ENCODE data around the gene PPARA. TPM values are rescaled to one million over a fixed set of nuclear protein-coding genes. Genes with fewer than 3 reads are reported as not detected.

PPARA gene
- total and polyA plus RNA-seq, 2 experiments from 2014 or later, result 4.7 to 12.6 TPM

DNA sequence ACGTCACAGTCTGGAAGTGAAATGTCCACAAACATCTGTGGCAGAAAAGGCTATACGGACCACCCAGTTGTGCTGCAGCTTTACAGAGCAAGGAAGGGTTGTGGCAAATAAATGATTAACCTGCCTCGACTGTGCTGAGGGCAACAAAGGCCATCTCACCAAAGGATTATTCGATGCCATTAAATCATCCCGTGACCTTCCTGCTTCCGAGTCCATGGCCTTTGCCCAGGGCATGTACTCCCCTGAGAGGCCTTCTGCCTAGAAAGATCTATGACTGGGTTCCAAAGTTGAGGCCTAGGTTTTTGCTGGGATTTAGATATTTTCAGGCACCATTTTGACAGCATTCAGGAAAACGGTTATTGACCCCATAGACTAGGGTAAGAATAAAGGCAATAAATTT lies 90.6 kb downstream of the PPARA start (continued):
- TF ChIP-seq, protein P1, sequence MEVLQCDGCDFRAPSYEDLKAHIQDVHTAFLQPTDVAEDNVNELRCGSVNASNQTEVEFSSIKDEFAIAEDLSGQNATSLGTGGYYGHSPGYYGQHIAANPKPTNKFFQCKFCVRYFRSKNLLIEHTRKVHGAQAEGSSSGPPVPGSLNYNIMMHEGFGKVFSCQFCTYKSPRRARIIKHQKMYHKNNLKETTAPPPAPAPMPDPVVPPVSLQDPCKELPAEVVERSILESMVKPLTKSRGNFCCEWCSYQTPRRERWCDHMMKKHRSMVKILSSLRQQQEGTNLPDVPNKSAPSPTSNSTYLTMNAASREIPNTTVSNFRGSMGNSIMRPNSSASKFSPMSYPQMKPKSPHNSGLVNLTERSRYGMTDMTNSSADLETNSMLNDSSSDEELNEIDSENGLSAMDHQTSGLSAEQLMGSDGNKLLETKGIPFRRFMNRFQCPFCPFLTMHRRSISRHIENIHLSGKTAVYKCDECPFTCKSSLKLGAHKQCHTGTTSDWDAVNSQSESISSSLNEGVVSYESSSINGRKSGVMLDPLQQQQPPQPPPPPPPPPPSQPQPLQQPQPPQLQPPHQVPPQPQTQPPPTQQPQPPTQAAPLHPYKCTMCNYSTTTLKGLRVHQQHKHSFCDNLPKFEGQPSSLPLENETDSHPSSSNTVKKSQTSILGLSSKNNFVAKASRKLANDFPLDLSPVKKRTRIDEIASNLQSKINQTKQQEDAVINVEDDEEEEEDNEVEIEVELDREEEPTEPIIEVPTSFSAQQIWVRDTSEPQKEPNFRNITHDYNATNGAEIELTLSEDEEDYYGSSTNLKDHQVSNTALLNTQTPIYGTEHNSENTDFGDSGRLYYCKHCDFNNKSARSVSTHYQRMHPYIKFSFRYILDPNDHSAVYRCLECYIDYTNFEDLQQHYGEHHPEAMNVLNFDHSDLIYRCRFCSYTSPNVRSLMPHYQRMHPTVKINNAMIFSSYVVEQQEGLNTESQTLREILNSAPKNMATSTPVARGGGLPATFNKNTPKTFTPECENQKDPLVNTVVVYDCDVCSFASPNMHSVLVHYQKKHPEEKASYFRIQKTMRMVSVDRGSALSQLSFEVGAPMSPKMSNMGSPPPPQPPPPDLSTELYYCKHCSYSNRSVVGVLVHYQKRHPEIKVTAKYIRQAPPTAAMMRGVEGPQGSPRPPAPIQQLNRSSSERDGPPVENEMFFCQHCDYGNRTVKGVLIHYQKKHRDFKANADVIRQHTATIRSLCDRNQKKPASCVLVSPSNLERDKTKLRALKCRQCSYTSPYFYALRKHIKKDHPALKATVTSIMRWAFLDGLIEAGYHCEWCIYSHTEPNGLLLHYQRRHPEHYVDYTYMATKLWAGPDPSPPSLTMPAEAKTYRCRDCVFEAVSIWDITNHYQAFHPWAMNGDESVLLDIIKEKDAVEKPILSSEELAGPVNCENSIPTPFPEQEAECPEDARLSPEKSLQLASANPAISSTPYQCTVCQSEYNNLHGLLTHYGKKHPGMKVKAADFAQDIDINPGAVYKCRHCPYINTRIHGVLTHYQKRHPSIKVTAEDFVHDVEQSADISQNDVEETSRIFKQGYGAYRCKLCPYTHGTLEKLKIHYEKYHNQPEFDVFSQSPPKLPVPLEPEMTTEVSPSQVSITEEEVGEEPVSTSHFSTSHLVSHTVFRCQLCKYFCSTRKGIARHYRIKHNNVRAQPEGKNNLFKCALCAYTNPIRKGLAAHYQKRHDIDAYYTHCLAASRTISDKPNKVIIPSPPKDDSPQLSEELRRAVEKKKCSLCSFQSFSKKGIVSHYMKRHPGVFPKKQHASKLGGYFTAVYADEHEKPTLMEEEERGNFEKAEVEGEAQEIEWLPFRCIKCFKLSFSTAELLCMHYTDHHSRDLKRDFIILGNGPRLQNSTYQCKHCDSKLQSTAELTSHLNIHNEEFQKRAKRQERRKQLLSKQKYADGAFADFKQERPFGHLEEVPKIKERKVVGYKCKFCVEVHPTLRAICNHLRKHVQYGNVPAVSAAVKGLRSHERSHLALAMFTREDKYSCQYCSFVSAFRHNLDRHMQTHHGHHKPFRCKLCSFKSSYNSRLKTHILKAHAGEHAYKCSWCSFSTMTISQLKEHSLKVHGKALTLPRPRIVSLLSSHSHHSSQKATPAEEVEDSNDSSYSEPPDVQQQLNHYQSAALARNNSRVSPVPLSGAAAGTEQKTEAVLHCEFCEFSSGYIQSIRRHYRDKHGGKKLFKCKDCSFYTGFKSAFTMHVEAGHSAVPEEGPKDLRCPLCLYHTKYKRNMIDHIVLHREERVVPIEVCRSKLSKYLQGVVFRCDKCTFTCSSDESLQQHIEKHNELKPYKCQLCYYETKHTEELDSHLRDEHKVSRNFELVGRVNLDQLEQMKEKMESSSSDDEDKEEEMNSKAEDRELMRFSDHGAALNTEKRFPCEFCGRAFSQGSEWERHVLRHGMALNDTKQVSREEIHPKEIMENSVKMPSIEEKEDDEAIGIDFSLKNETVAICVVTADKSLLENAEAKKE (CRISPR knock-in tag; IDR thresholded peaks at IDR 0.05), result no peak
- TF ChIP-seq STAT1 (IDR thresholded peaks at IDR 0.05; ENCODE audit: unreplicated experiment), result no peak
- TF ChIP-seq ZNF331 (CRISPR knock-in tag; IDR thresholded peaks at IDR 0.05; ENCODE audit: low read depth), result no peak
- TF ChIP-seq NANOG (IDR thresholded peaks at IDR 0.05; ENCODE audit: borderline replicate concordance), result no peak

DNA sequence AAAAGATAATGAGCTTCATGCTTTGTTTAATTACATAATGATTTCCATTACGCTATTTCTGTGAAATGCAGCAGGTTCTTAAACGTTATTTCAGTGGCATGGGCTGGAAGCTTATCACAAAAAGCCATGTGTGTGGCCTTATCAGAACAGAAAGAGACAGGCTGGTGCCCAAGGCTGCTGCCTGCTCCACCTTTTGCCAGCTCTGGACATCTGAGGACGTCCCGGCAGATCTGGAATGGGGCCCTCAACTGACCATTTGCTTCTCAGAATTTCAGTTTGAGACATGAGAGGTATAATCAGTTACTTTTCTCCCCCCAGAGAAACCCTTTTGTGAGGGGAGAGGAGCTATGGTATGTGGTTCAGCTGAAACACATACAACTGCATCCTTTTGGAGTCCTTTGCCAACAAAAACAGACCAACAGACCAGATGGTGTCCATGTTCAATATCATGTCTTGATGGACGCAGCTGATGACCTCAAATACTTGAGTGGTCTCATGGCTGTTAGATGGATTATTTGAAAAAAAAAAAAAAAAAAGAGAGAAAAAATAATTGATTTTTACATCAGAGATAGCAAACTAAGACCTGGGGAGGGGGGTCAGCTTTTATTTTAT lies 91.2 kb downstream of the PPARA start:
- DNase-seq (ENCODE audit: low spot score), result no peak
- Histone ChIP-seq H2AFZ (no peak overlapping the region), H3K9me2 (ENCODE audit: insufficient read depth) (no peaks in the 10 kb centered on the region)

More for the DNA sequence above, 91.2 kb downstream of the PPARA start:
- Mint-ChIP-seq H3K27me3 (ENCODE audit: insufficient read depth, low read depth, poor library complexity) (peaks cover 9% of the 10 kb centered on the region), H3K4me3 (no peak overlapping the region), H3K9me3 (no peaks in the 10 kb centered on the region; the same call in 2 of the 3 replicates), H3K36me3 (ENCODE audit: low read depth) (peaks cover 2% of the 10 kb centered on the region; the same call in 2 of the 3 replicates), H3K27ac (no peak overlapping the region), H3K4me1 (no peaks in the 10 kb centered on the region; the same call in 2 of the 3 replicates)
- H3K36me3 ChIP-seq (ENCODE audit: insufficient read depth), result no peaks in the 10 kb centered on the region
- H4K20me1 ChIP-seq (replicated peaks; ENCODE audit: insufficient read depth), result no peaks in the 10 kb centered on the region
- no peak overlapping the region for H3K27ac ChIP-seq (ENCODE audit: low read depth)
- H3K4me3 ChIP-seq, result no peak overlapping the region
- no peaks in the 10 kb centered on the region for H3F3A ChIP-seq (replicated peaks; ENCODE audit: low read depth)
- no peak for ATAC-seq
- H3K27me3 ChIP-seq (ENCODE audit: insufficient read depth), result no peaks in the 10 kb centered on the region
- H3K4me2 ChIP-seq, result no peak overlapping the region
- no peaks in the 10 kb centered on the region for H3K4me1 ChIP-seq (ENCODE audit: insufficient read depth)
- no peaks in the 10 kb centered on the region for H3K79me2 ChIP-seq (replicated peaks; ENCODE audit: insufficient read depth)
- TF ChIP-seq, protein P2, sequence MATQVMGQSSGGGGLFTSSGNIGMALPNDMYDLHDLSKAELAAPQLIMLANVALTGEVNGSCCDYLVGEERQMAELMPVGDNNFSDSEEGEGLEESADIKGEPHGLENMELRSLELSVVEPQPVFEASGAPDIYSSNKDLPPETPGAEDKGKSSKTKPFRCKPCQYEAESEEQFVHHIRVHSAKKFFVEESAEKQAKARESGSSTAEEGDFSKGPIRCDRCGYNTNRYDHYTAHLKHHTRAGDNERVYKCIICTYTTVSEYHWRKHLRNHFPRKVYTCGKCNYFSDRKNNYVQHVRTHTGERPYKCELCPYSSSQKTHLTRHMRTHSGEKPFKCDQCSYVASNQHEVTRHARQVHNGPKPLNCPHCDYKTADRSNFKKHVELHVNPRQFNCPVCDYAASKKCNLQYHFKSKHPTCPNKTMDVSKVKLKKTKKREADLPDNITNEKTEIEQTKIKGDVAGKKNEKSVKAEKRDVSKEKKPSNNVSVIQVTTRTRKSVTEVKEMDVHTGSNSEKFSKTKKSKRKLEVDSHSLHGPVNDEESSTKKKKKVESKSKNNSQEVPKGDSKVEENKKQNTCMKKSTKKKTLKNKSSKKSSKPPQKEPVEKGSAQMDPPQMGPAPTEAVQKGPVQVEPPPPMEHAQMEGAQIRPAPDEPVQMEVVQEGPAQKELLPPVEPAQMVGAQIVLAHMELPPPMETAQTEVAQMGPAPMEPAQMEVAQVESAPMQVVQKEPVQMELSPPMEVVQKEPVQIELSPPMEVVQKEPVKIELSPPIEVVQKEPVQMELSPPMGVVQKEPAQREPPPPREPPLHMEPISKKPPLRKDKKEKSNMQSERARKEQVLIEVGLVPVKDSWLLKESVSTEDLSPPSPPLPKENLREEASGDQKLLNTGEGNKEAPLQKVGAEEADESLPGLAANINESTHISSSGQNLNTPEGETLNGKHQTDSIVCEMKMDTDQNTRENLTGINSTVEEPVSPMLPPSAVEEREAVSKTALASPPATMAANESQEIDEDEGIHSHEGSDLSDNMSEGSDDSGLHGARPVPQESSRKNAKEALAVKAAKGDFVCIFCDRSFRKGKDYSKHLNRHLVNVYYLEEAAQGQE (IDR thresholded peaks at IDR 0.05; ENCODE audit: unreplicated experiment), result no peak
- no peak for TF ChIP-seq NANOG (IDR thresholded peaks at IDR 0.05; ENCODE audit: borderline replicate concordance)
- no peak for TF ChIP-seq POLR2AphosphoS5 (IDR thresholded peaks at IDR 0.05; ENCODE audit: low read depth)

Data from GM23338 (cell line).